Umbilical cord (tissue), 2 donors: ENCODE results near the gene PUS7. TPM values are rescaled to one million over a fixed set of nuclear protein-coding genes. Genes with fewer than 3 reads are reported as not detected.
"Not testable (repeated sequence)": the region's sequence is repeated elsewhere in the genome, so short reads cannot be mapped to it uniquely, and the experiment has no call there.

ENCODE experiments used
- DNase-seq: peaks from one replicate; pipeline ENCODE4 v3.0.0-alpha.2; 2015; ENCODE audit warnings: low spot score
- total RNA-seq: library from RNA; depleted of rRNA; stranded (reverse); fragments of >200 nt; gene quantifications from one replicate; pipeline ENCODE4 v1.2.3, GENCODE V29; 2014; ENCODE audit warnings: low replicate concordance; ENCODE audit not compliant: insufficient read depth

The PUS7 gene
- total RNA-seq: 19.5 TPM

- DNase-seq: peak; percentile 93
Observed at GRCh38 chr7:105521717-105522463, at the start of gene PUS7. TSS of gene PUS7 (minus strand) at chr7:105522271. CDS start at chr7:105508512, 13,759 bp downstream.

- DNase-seq: no peak
Observed at GRCh38 chr7:105567821-105568220, 45.8 kb upstream of the PUS7 start.

GRCh38 chr7:105567024-105567423 is 45.0 kb upstream of the PUS7 start:
- no peak for DNase-seq

GRCh38 chr7:105565190-105565589 is 43.1 kb upstream of the PUS7 start:
- DNase-seq: no peak

GRCh38 chr7:105559926-105560325 is 37.9 kb upstream of the PUS7 start:
- no peak for DNase-seq

- DNase-seq: no peak
Observed at GRCh38 chr7:105538339-105538738, 16.3 kb upstream of the PUS7 start.

- no peak for DNase-seq
Observed at GRCh38 chr7:105532709-105533460, 10.8 kb upstream of the PUS7 start.

- DNase-seq: peak; percentile 93
Observed at GRCh38 chr7:105531792-105532671, 10.0 kb upstream of the PUS7 start, which contains the start of gene RINT1. TSS of gene RINT1 (plus strand) at chr7:105532201. CDS start at chr7:105532316, 115 bp downstream.

- DNase-seq: no peak
Observed at GRCh38 chr7:105530546-105530945, 8.5 kb upstream of the PUS7 start.

GRCh38 chr7:105530126-105530525 is 8.1 kb upstream of the PUS7 start:
- DNase-seq: no peak

- not testable (repeated sequence) for DNase-seq
Observed at GRCh38 chr7:105527737-105528136, 5.7 kb upstream of the PUS7 start.

- DNase-seq: no peak
Observed at GRCh38 chr7:105524840-105525239, 2.8 kb upstream of the PUS7 start.

- not testable (repeated sequence) for DNase-seq
Observed at GRCh38 chr7:105524423-105524822, 2.4 kb upstream of the PUS7 start.

- peak; percentile 76 for DNase-seq
Observed at GRCh38 chr7:105521027-105521716, 899 bp downstream of the PUS7 start.

GRCh38 chr7:105520620-105521019 is 1.5 kb downstream of the PUS7 start:
- DNase-seq: not testable (repeated sequence)

GRCh38 chr7:105519353-105519752 is 2.7 kb downstream of the PUS7 start:
- no peak for DNase-seq

GRCh38 chr7:105515610-105516009 is 6.5 kb downstream of the PUS7 start:
- not testable (repeated sequence) for DNase-seq

GRCh38 chr7:105512926-105513526 is 9.0 kb downstream of the PUS7 start:
- DNase-seq: no peak

- no peak for DNase-seq
Observed at GRCh38 chr7:105512415-105512814, 9.7 kb downstream of the PUS7 start.

- no peak for DNase-seq
Observed at GRCh38 chr7:105502173-105502572, 19.9 kb downstream of the PUS7 start.

- peak; percentile 19 for DNase-seq
Observed at GRCh38 chr7:105497016-105497415, 25.1 kb downstream of the PUS7 start.
